ENCODE results near the gene ADORA2B. TPM values are rescaled to one million over a fixed set of nuclear protein-coding genes. Genes with fewer than 3 reads are reported as not detected.

Gene ADORA2B
- total RNA-seq, 1 donor from 2014 or later: 6.2 TPM

DNA sequence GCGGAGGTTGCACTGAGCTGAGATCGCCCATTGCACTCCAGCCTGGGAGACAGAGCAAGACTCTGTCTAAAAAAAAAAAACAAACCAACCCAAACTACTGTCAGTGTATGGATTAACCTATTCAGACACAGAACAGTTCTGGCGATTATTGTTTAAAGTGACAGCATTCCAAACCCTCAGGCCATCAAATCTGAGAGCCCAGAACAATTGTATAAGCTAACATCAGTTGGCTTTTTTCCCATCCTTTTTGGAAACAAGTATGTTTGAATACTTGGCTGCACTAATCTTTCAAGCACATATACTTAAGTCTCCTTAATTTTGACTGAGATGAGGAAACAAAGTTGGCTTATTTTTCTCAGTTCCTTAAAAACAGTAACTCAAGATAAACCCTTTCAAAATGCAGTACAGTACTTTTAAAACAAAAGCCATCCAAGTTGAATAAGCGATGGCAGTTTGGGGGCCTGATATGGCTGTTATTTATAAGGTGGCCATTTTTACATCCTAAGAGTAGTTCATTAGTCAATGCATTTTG, 53.2 kb downstream of the ADORA2B start:
- Histone ChIP-seq H3K27me3 (ENCODE audit: low read depth) (no peaks in the 10 kb centered on the region), H3K9me3 (no peaks in the 10 kb centered on the region), H3K4me1 (peaks cover 21% of the 10 kb centered on the region), H3K36me3 (peaks cover 24% of the 10 kb centered on the region), H3K27ac (peak overlapping the region; percentile 98), H3K4me3 (peak overlapping the region; percentile 85)
- TF ChIP-seq, protein P1, sequence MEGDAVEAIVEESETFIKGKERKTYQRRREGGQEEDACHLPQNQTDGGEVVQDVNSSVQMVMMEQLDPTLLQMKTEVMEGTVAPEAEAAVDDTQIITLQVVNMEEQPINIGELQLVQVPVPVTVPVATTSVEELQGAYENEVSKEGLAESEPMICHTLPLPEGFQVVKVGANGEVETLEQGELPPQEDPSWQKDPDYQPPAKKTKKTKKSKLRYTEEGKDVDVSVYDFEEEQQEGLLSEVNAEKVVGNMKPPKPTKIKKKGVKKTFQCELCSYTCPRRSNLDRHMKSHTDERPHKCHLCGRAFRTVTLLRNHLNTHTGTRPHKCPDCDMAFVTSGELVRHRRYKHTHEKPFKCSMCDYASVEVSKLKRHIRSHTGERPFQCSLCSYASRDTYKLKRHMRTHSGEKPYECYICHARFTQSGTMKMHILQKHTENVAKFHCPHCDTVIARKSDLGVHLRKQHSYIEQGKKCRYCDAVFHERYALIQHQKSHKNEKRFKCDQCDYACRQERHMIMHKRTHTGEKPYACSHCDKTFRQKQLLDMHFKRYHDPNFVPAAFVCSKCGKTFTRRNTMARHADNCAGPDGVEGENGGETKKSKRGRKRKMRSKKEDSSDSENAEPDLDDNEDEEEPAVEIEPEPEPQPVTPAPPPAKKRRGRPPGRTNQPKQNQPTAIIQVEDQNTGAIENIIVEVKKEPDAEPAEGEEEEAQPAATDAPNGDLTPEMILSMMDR (IDR thresholded peaks at IDR 0.05): no peak
- intact Hi-C loops (cut with DNase I): no loop called here
- ATAC-seq (no peak), DNase-seq (no peak)

DNA sequence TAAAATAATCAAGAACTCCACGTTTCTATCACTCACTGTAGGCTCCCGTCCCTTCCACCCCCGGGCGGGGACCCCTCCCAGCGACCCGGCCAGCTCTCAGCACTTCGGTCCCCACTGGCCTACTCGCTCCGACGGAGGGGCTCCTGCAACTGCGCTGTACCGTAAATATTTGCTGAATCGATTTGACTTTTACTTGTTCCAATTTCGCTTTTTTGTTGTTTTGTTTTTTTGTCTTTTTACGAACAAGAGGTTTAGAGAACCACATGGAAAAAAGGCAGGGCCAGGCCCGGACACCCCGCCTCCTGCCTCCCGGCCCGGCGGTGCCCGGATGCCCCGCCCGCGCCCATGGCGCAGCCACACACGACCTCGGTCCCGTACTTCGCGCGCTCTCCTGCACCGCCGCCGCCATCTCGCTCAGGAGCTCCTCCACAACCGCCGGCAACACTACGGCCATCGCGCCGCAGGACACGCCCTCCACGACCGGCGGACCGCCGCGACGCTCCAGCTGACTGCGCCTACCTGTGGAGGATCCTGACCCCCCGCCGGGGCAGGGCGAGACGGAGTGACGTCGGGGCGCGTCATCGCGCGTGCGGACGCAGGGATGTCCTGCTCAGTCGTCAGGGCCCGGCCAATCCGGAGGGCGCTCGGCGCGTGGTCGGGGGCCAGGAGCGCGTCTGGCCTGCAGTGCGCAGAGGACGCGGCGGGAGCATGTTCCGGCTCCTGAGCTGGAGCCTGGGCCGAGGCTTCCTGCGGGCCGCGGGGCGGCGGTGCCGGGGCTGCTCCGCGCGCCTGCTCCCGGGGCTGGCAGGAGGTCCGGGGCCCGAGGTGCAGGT, 54.4 kb downstream of the ADORA2B start, which contains the start of the genes TTC19 and ZSWIM7:
Gene TTC19 (plus strand): TSS at position 684 of the 833 bp plus-strand sequence. CDS start 25 bp downstream, at position 709.
Gene ZSWIM7 (minus strand): TSS at position 564 of the 833 bp plus-strand sequence. CDS start 110 bp downstream, at position 454.
- Histone ChIP-seq H3K4me3 (peak within 1 kb of the TSS; percentile 85), H3K36me3 (peaks cover 32% of the 10 kb centered on the region), H3K27ac (peak within 1 kb of the TSS; percentile 98), H3K4me1 (peaks cover 21% of the 10 kb centered on the region), H3K27me3 (ENCODE audit: low read depth) (no peaks in the 10 kb centered on the region), H3K9me3 (no peaks in the 10 kb centered on the region)
- TF ChIP-seq, protein P1 (IDR thresholded peaks at IDR 0.05): peak; percentile 6
- intact Hi-C loops (cut with DNase I): no loop called here
- DNase-seq: peak; percentile 99
- ATAC-seq: peak; percentile 98

DNA sequence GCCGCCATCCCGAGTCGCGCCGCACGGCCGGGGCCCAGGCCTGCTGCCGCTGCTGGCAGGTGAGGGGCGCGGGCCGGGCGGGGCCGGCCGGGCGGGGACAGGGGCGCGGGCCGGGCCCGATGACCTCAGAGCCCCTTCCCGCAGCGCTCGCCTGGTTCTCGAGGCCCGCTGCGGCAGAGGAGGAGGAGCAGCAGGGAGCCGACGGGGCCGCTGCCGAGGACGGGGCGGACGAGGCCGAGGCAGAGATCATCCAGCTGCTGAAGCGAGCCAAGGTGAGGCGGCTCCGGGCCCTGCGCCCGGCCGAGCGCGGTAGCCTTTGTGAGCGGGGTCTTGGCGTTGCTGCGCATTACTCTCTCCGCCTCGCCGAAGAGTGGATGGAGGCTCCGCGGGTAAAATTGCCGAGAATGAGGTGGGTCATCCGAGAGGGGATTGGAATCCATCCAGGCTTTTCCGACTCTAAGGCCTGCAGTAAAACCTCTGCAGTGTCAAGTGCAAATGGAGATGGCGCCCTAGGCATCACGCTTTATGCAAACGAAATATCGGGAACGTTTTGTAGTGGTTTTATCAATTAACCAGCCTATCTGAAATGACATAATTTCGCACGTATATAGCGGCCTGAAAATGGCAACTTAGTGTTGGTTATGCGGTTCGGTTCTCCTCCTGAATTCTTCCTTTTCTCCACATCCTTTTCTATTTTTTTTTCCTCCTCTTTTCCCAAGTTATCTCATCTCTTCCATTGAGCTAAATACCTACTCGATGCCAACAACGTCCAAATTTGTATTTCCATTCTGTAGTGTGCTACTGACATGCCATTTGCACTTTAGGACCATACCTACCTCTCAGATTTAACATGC, 55.3 kb downstream of the ADORA2B start:
- TF ChIP-seq, protein P1 (IDR thresholded peaks at IDR 0.05): no peak
- Histone ChIP-seq H3K36me3 (peaks cover 41% of the 10 kb centered on the region), H3K4me3 (peak overlapping the region; percentile 85), H3K9me3 (no peaks in the 10 kb centered on the region), H3K4me1 (peaks cover 29% of the 10 kb centered on the region), H3K27me3 (ENCODE audit: low read depth) (no peaks in the 10 kb centered on the region), H3K27ac (peak overlapping the region; percentile 98)
- no peak for DNase-seq
- ATAC-seq: peak; percentile 60 to 64
- intact Hi-C loops (cut with DNase I): no loop called here

DNA sequence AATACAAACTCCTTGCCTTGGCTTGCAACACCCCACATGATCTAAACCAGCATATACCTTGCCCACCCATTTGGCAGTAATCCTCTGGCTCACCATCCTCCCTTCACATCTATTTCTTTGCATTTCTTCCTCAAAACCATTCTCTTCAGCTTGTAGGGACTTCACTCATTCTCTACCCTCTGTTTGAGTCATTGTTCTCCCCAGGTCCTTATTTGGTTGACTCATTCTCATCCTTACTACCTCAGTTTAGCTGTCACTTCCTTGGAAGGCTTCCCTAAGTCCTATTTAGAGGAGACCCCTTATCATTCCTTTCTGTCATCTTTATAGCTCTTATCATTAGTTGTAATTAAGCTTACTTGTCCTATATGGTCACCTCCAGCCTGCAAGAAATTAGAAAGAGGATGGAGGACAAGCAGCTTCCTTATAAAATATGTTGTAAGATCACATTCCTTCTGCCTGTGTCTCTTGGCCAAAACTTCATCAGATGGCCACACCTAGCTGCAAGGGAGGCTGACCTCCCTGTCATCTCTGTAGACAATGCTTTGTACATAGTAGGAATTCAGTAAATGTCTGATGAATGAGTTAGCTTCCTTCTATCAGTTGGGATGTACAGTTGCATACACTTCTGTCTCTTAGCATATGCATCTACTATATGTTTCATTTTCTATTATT, 56.4 kb downstream of the ADORA2B start:
- no peaks in the 10 kb centered on the region for H3K9me3 ChIP-seq
- ATAC-seq (no peak), DNase-seq (no peak)
- peaks cover 30% of the 10 kb centered on the region for H3K4me1 ChIP-seq
- intact Hi-C loops (cut with DNase I): no loop called here
- H3K27ac ChIP-seq: no peak overlapping the region
- peaks cover 52% of the 10 kb centered on the region for H3K36me3 ChIP-seq
- TF ChIP-seq, protein P1 (IDR thresholded peaks at IDR 0.05): no peak
- peak overlapping the region; percentile 85 for H3K4me3 ChIP-seq
- H3K27me3 ChIP-seq (ENCODE audit: low read depth): no peaks in the 10 kb centered on the region

All from lower lobe of right lung (tissue), 2 donors.